ENCODE data around the gene CHPF. TPM values are rescaled to one million over a fixed set of nuclear protein-coding genes. Genes with fewer than 3 reads are reported as not detected.

The CHPF gene
- total RNA-seq, 1 experiment from 2014 or later, result 126 TPM

DNA sequence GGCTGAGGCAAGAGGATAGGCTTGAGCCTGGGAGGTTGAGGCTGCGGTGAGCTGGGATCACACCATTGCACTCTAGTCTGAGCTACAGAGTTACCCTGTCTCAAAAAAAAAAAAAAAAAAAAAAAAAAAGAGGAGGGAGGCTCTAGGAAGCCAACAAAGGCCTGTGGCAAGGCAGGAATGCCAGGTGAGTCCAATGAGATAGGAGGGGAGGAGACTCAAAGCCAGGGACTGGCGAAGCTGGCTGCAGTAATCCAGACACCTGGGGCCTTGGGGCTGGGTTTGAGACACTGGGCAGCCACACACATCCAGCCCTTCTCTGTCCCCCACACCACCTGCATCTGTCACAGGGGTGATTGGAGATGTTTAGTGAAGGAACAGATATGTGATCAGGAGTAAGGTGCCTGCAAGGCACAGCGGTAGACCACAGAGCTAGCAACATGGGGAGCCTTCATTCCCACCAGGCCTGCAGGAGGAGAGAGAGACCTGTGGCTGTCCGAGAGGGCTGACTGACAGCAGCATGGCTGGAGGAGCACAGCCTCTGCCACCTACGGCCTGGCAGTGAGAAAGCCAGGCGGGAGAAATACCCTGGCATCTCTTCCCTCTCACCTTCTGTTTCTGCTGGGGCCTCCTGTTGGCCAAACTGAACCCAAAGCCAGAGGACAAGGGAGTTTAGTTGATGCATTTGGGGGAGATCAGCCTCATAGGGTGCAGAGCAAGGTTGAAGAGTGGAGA, 9.5 kb downstream of the CHPF start:
- no peak for DNase-seq (ENCODE audit: low read depth)

DNA sequence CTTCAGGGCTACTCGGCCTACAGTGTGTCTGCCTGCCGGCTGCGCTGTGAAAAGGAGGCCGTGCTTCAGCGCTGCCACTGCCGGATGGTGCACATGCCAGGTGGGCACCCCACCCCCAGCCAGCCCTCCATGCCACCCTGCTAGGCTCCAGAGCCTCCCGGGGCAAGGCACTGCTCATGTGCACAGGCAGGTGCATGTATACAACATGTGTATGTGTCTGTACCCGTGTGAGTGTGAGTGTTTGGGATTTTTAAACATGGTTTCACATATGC, 11.3 kb downstream of the CHPF start:
- no peak for DNase-seq (ENCODE audit: low read depth)

DNA sequence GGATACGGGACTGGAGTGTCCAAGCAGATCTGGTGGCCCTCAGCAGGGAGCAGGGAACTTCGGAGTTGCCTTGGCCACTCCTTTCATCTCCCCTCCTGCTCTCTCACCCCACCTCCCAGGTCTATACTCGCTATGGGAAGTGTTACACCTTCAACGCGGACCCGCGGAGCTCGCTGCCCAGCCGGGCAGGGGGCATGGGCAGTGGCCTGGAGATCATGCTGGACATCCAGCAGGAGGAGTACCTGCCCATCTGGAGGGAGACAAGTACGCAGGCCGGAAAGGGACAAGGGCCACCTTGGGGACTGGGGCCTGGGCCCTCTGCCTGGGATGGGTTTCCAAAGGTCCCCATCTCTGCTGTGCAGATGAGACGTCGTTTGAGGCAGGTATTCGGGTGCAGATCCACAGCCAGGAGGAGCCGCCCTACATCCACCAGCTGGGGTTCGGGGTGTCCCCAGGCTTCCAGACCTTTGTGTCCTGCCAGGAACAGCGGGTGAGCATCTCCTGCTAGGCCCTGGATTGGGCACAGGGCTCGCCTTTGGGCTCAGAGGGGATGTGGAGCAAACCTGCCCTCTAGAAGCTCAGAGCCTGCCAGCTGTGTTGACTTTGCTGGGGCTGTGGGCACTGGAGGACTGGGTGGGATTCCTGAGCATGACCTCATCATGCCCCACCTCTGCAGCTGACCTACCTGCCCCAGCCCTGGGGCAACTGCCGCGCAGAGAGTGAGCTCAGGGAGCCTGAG, 11.8 kb downstream of the CHPF start:
- DNase-seq (ENCODE audit: low read depth), result no peak

DNA sequence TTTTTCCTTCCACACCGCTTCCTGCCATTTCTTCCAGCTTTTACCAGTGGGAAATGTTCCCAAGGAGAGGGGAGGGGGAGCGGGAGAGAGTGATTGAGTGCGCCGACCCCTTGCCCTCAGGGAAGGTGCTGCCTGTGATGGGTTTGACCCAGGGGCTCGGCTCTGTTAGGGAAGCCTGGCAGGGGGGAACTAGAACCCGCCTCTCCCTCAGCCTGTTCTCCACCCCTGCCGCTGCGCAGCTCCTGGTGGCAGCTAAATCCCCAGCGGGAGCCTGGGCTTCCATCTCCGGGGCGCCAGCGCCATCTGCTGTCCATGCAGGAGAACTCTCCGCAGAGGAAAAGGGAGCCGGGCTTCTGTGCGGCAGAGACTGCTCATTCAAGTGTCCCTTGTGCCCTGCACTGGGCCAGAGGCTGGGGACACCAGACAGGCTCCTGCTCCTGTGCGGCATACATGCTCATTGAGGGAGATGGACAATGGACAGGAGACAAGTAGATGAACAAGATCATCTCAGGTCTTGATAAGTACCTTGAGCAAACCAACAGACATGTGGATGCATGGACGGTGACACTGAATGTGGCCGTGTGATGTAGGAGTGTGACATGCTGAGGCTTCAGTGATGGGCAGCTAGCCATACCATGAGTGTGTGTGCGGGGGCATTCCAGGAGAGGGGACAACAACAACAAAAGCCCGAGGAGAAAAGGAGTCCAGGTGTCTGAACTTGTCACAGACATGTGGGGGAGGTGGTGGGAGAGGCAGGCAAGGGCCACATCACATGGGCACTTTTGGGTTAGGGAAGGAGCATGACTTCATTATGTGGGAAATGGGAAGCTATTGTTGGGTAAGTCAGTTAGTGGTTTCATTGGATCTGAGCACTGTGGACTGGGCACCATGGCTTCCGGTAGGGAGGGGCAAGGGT, 13.3 kb downstream of the CHPF start:
- DNase-seq (ENCODE audit: low read depth), result peak; percentile 71

DNA sequence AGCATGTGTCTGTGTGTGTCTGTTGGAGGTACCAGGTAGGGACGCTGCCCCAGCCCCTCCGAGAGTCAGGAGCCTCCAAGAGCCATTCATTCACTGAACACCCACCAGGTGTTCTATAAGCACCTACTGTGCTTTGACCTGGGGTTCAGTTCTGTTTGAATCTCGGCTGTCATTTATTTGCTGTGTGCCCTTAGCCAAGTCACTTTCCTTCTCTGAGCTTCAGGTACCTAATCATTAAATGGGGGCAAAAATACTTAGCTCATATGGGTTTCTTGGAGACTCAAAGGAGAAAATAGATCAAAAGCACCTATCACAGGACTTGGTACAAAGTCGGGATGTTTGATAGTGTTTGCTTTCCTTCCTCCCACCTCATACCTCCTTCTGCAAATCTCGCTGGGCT, 16.1 kb downstream of the CHPF start:
- no peak for DNase-seq (ENCODE audit: low read depth)

DNA sequence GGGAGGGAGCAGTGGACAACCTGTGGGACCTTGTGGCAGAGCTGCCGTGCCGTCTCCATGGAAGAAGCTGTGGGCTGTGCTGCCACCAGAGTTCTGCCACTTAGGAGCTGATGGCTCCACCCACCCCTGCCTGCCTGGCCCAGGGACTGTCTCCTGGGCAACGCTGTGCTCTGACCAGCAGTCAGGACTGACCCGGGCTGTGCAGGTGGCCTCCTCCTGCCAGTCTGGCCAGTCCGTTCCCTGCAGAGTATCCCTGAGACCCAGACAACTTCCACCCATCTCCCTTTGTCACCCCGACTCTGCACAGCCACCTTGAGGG, 16.6 kb downstream of the CHPF start:
- no peak for DNase-seq (ENCODE audit: low read depth)

DNA sequence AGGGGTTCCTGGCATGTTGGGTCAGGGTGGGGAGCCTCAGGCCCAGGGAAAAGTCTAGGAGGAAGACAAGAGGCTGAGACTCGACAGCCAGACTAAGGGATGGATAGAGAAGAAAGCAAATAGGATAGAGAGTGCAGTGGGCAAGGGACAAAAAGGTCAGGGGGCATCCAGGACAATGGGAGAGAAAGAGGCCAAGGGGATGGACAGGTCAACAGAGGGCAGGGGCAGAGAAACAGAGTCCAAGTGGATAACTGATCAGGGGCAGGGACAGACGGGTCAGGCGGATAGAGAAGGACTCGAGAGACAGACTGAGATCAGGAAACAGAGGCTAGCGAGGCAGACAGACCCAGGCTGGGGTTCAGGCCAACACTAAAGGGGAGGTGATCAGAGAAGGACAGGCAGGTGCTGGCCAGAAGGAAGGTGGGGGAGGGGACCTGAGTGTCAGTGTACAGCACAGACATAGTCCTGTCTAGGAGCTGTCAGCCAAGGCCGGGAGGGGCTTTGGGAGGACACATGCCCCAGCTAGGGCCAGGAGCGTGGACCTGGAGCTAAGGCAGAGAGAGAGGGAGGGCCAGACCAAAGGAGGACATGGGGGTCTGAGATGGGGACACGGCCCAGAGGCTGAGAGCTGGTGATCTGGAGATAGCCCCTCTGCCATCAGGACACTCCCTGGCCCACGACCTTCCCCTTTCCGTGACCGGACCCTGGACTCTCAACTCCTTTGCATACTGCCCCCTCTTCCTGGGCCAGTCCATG, 17.1 kb downstream of the CHPF start:
- no peak for DNase-seq (ENCODE audit: low read depth)

DNA sequence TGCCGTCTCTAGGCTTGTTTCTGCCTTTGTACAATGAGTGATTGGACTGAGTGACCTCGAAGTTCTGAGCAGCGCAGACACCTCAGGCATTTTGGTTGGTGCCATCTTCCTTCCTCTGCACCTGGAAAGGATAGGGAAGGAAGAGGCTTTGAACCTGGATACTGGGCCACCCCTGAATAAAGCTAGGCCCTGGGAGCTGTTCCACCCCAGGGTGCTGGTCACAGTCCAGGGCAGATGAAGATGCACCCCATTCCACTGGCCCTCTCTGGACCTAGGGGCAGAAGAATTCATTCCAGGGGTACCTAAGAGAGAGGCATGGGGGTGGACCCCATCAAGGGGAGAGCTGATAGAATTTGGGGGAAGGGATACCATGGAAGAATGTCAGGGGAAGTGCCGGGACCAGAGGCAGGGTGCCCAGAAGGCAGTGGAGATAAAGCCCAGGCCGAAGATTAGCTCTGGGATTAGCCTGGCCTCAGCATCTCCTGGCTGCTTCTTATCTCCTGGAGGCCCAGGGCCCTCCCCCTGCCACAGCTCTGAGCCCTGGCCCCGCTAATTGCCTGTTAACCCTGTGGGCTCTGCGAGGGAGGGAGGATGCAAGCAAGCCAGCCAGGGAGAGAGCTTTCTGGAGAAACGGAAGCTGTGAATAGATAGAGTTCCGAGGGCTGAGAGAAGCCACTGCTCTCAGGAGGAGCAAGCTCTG, 17.9 kb downstream of the CHPF start:
- DNase-seq (ENCODE audit: low read depth), result no peak

DNA sequence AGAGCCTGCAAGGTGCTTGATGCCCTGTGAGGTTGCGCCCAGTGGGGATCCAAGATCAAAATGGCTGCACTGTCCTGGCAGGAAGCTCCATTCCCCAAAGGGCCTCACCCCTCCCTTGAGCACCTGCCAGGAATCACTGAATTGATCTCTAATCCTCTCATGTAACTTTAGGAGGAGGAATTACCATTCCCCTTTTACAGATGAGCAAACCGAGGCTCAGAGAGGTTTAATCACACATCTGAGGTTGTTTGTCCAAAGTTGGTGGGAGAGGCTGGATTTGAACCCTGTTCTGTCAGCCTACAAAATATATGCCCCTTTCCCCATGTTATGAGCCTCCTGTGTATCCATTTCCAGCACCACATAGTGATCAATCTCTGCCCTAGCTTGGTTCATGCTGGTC, 18.8 kb downstream of the CHPF start:
- DNase-seq (ENCODE audit: low read depth), result no peak

DNA sequence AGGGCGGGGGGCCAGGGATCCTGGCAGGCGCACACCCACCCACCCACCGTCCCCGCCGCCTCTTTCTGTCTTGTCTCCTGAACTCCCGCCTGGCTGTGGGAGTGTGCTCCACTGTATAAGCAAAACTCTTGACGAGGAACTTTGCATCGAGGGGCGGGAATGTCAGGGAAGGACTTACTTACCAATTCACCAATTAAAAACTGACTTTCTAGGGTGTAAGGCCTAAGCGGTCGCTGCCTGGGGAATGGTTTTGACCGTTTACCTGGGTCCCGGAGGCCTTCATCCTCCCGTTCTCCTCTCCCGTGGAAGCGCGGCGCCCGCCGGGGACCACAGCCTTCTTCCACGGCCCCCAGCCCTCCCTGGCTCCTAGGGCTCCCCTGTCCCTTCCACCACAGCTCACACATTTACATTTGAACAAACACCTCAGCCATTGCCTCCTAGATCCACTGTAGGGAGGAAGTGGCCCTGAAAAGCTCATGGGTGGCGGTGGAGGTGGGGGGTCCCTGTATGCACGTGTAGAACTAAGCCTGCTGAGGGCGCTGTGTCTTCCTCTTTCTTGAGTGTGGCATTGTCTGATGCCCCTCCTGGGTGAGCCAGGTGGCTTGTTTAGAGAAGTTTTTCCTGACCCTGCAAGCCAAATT, 20.5 kb downstream of the CHPF start:
- no peak for DNase-seq (ENCODE audit: low read depth)

DNA sequence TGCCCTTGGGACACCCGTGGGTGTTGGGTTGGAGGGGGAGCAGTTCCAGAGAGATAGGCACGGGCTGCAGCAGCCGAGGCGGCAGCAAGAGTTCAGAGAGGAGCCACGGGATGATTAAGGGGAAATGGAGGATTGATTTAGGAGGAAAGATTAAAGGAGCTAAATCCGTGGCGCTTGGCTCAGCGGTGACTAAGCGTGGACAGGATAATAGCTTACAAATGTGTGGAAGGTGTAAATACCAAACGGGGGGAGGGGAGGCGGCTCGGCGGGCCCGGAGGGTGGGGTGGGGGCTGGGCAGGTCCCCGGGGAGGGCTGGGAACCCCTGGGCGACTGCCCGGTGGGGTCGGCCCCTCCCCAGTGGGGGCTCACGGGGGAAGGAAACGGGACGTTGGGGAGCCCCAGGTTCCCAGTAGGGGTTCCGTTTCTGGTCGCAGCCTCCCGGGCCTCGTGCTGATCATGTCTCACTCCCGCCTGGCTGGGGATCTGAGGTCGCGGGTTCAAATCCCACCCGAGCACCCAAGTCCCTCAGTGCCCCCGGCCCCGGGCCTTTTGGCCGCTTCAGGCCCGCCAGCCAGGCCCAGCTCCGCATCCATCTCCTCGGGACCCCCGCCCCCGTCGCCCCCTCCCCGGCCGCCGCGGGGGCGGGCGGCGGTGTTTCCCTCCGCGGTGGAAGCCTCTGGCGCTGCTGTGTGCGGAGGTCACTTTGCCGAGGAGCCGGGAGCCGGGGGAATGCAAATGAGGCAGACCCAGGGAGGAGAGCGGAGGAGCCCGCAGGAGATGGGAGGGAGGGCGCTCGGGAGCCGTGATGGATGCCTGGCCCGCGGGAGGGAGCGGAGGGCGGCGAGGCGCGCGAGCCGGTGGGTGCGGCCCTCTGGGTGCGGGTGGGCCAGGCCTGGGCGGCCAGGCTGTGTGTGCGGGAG, 21.2 kb downstream of the CHPF start:
- DNase-seq (ENCODE audit: low read depth), result peak; percentile 70

DNA sequence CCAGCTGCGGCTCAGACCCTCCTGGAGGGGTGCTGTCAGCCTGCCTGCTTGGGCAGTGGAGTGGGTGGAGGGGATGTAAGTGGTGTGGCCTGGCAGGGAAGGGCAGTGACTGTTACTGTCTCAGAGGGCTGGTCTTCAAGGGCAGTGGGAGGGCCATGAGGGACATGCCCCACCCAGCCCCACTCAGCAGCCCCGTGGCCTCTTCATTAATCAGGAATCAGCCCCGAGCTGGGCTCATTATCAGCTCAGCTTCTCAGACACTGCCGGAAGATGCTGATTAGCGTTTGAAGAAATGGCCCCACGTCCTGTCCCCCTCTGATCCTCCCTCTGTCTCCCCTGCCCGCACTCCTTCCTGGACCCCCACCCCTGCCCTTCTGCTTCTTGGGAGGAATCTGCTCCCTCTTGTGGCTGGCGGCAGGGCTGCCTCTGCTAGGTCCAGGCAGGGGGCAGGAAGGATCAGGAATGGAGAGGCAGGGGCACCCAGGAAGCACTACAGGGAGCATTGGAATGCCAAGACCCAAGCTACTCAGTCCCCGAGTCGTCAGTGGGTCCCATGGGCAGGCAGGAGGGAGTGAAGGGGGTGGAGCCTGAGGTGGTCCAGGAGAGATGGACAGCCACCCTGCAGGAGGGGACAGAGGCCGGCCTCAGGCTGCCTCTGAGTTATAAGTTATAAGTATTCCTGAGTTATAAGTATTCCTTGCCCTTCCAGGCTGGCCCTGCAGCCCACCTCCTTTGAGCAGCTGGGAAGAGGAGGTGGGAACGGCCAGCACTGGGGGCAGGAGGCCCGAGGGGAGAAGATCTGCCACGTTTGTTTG, 22.3 kb downstream of the CHPF start:
- DNase-seq (ENCODE audit: low read depth), result peak; percentile 63

DNA sequence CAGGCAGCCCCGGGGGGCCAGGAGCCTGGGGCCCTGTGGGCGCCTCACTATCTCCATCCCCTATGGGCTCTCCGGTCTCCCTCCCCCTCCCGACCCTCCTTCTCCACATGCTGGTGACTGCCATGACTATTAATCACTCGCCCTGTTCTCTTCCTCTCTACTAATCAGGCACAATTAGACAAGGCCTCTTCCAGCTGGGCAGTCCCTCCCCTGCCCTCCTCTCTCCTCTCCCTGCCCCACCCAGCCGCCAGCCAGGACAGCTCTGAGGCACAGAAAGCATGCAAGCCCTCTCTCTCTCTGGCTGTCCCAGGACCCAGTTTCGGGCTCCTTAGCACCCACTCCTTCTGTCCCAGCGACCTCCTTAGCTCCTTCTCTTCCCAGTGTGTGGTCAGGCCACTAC, 23.5 kb downstream of the CHPF start:
- no peak for DNase-seq (ENCODE audit: low read depth)

DNA sequence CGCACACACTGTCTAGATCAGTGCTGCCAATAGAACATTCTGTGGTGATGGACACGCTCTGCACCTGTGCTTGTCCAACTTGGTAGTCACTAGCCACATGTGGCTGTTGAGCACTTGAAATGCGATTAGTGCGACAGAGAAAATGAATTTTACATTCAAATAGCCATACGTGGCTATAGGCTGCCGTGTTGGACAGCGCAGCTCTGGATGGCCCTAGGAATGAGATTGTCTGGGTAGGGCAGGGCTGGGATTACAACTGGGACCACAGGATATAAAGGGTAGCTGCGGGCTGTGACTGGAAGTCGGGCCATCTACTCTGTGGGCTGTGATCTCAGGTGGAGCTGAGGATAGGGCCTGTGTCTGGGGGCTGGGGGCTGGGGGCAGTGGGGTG, 24.1 kb downstream of the CHPF start:
- DNase-seq (ENCODE audit: low read depth), result no peak

DNA sequence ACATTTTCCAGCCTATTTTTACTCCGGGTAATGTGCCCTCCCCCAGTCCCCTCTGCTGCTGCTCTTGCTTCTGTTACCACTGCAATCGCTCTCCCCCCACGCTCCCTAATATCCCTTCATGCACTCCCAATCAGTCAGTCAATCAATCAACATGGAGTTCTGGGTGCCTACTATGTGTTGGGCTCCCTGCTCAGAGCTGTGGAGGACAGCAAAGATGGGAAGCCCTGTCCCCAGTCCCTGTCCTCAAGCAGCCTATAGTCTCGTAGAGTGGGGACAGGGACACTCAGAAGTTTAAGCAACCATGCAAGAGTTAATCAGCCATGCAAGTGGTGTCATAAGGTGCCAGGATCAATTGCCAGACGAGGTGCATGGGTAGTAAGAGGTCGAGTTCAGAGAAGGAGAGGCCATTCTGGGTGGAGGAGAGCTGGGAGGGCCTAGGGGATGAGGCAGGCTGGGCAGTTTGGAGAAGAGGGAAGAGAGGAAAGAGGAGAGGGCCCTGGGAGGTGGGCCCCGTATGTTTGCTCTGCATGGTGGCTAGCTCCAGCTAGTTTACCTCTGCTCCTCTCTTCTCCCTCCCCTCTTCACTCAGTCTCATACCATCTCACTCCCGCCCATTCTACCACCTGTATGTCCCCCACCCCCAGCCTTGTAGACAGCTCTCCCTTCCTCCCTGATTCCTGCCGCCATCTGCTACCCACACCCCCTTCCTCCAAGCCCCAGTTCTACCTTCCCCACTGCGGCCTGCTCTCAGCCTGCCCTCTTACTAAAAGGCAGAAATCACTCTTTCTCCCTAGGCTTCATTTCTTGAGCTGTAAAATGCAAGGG, 25.4 kb downstream of the CHPF start:
- DNase-seq (ENCODE audit: low read depth), result no peak

DNA sequence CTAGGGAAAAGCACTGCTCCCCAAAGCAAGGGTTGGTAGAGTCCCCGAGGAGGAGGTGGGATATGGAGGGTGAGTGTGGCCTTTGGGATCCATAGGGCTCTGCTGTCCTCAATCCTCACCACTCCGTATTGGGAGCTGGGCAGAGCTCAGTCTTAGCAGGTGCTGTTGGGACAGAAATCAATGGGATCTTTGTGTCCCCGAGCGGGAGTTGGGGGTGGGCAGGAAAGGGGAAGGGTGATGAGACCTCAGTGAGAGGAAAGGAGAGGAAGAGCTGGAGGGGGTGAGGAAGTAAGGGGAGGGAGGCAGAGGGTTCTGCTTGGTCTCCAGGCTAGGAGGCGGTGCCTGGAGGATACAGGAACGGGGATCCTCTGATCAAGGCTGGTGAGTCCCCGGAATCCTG, 26.7 kb downstream of the CHPF start:
- no peak for DNase-seq (ENCODE audit: low read depth)

DNA sequence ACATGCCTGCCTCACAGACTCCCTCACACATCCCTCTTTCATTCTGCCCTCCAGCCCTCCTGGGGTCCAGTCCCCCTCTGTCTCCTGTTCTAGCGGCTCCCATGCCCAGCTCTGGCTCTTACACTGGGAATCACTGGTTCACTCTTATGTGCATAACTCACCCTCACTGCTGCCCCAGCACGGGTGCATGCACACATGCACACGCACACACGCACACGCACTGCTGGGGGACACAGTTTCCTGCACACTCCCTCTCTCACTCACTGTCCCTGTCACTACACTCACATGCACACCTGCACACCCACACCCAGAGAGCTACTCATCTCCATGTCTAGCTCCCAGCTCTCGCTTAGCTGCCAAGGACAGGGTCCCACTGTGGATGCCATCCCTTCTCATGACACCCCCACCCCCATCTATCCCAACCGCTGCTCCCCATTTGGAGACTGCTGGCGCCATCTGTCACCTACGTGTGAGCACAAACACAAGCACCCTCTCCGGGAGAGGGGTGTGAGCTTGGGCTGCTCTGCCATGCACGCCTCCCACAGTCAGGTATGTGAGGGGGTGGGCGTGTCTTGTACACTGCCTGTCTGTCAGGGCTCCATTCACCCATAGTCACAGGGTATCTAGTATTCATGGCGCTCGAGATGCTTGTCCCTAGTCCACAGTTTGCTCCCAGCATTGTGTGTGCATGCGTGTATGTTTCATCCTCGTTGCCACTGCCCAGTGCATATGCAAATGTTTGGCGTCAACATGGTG, 27.6 kb downstream of the CHPF start:
- no peak for DNase-seq (ENCODE audit: low read depth)

Data from HT1080 (cell line).